Trophoblast cell (in vitro differentiated cells and primary cell): ENCODE results near the gene ADA.
A peak's percentile ranks its signal among the peaks of the same experiment; 100 is the strongest.

Experiments used
- DNase-seq, 2 donors: peaks; one replicate each; pipeline ENCODE4 v3.0.0-alpha.2; 2016
- H2AFZ ChIP-seq: 2 replicates; pipeline ENCODE4 v1.6.1; 2013; ENCODE audit warnings: low read length, moderate library complexity, mild to moderate bottlenecking; ENCODE audit not compliant: insufficient read depth, poor library complexity
- H2AK5ac ChIP-seq: 2 replicates; pipeline ENCODE4 v1.6.1; 2013; ENCODE audit warnings: mild to moderate bottlenecking, low read length
- H2BK120ac ChIP-seq: 2 replicates; pipeline ENCODE4 v1.6.1; 2013; ENCODE audit warnings: low read length, mild to moderate bottlenecking, moderate library complexity; ENCODE audit not compliant: insufficient read depth, poor library complexity
- H2BK12ac ChIP-seq: 2 replicates; pipeline ENCODE4 v1.6.1; 2013; ENCODE audit warnings: mild to moderate bottlenecking, low read length, moderate library complexity
- H2BK5ac ChIP-seq: 2 replicates; pipeline ENCODE4 v1.6.1; 2013; ENCODE audit warnings: low read length, low read depth, moderate library complexity, mild to moderate bottlenecking; ENCODE audit not compliant: poor library complexity
- H3K14ac ChIP-seq: 2 replicates; pipeline ENCODE4 v1.6.1; 2013; ENCODE audit warnings: mild to moderate bottlenecking, low read length
- H3K18ac ChIP-seq: 2 replicates; pipeline ENCODE4 v1.6.1; 2013; ENCODE audit warnings: mild to moderate bottlenecking, low read length
- H3K23ac ChIP-seq: 2 replicates; pipeline ENCODE4 v1.6.1; 2013; ENCODE audit warnings: low read length
- H3K27ac ChIP-seq: 2 replicates; pipeline ENCODE4 v1.5.1; 2013; ENCODE audit warnings: low read depth, mild to moderate bottlenecking, inconsistent platforms, low read length, moderate library complexity
- H3K27me3 ChIP-seq: 2 replicates; pipeline ENCODE4 v1.6.1; 2013; ENCODE audit warnings: inconsistent platforms, mild to moderate bottlenecking, low read length, moderate library complexity; ENCODE audit not compliant: insufficient read depth
- H3K36me3 ChIP-seq, 2 experiments: 1 replicate in 1 of 2; 2 replicates in 1 of 2; pipeline ENCODE4 v1.6.1; 2013; ENCODE audit warnings: low read length in 2 of 2, mild to moderate bottlenecking in 2 of 2, moderate library complexity in 1 of 2; ENCODE audit not compliant: insufficient read depth in 2 of 2, control insufficient read depth in 1 of 2
- H3K4ac ChIP-seq: 2 replicates; pipeline ENCODE4 v1.6.1; 2013; ENCODE audit warnings: low read depth, mild to moderate bottlenecking, low read length, moderate library complexity
- H3K4me1 ChIP-seq, 2 experiments: 1 replicate in 1 of 2; 2 replicates in 1 of 2; pipeline ENCODE4 v1.6.1; 2013; ENCODE audit warnings: low read length in 2 of 2, mild to moderate bottlenecking in 2 of 2, moderate library complexity in 1 of 2; ENCODE audit not compliant: insufficient read depth in 2 of 2, control insufficient read depth in 1 of 2
- H3K4me2 ChIP-seq: 2 replicates; pipeline ENCODE4 v1.6.1; 2013; ENCODE audit warnings: inconsistent platforms, mild to moderate bottlenecking, low read length, moderate library complexity
- H3K4me3 ChIP-seq: 2 replicates; pipeline ENCODE4 v1.5.1; 2013; ENCODE audit warnings: mild to moderate bottlenecking, low read depth, low read length, inconsistent platforms
- H3K79me1 ChIP-seq: one replicate; pipeline ENCODE4 v1.6.1; 2013; ENCODE audit warnings: low read length
- H3K79me2 ChIP-seq: 2 replicates; pipeline ENCODE4 v1.6.1; 2013; ENCODE audit warnings: low read length, mild to moderate bottlenecking; ENCODE audit not compliant: control insufficient read depth, insufficient read depth, poor library complexity
- H3K9ac ChIP-seq: 2 replicates; pipeline ENCODE4 v1.6.1; 2013; ENCODE audit warnings: mild to moderate bottlenecking, low read length
- H3K9me3 ChIP-seq: 2 replicates; pipeline ENCODE4 v1.6.1; 2013; ENCODE audit warnings: low read depth, mild to moderate bottlenecking, control low read depth, inconsistent platforms, low read length; ENCODE audit not compliant: insufficient read depth
- H4K12ac ChIP-seq: 2 replicates; pipeline ENCODE4 v1.6.1; 2013; ENCODE audit warnings: low read depth, mild to moderate bottlenecking, low read length, moderate library complexity
- H4K8ac ChIP-seq: 2 replicates; pipeline ENCODE4 v1.6.1; 2013; ENCODE audit warnings: low read depth, mild to moderate bottlenecking, low read length, moderate library complexity
- H4K91ac ChIP-seq: one replicate; pipeline ENCODE4 v1.6.1; 2013; ENCODE audit warnings: low read depth, mild to moderate bottlenecking, low read length, moderate library complexity
- WGBS: extraction: QIAGEN DNeasy Blood & Tissue Kit; methylation state at CpG from one replicate; pipeline ENCODE4 v1.1.7; 2013; ENCODE audit warnings: missing lambda C conversion rate; ENCODE audit not compliant: insufficient read length, insufficient coverage; ENCODE audit errors: extremely low coverage; 5-methylcytosine and 5-hydroxymethylcytosine counted together

The ADA gene

DNA sequence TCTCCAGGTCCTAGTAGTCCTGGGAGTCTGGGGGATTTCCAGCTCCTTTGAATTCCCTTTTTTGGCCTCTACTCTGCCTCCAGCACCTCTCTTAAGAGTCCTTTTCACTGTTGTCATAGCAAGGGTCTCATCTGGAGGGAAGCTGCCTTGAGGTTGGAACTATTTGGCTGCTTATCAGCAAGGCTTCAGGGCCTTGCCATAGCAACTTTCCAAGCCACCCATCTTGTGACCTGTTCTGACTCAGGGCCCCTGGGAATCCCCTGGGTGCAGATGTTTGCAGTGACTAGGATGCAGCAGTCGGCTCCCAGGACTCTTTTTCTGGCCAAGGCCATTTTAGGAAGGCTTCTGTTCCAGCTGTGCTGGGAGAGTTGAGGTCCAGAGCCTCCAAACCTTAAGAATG is 56.8 kb downstream of the ADA start:
- Histone ChIP-seq H3K79me2 (no peaks in the 10 kb centered on the region), H3K27ac (no peak overlapping the region), H3K4me2 (no peak overlapping the region), H4K8ac (no peak overlapping the region), H2BK120ac (no peak overlapping the region), H3K4me3 (no peak overlapping the region), H2BK5ac (no peak overlapping the region), H4K12ac (no peak overlapping the region), H3K4ac (no peak overlapping the region), H3K36me3 (no peaks in the 10 kb centered on the region), H2BK12ac (no peak overlapping the region), H3K79me1 (peaks cover 5% of the 10 kb centered on the region), H3K4me1 (peaks cover 3 to 7% of the 10 kb centered on the region in 2 experiments), H3K14ac (no peak overlapping the region), H3K9ac (no peak overlapping the region), H2AK5ac (no peak overlapping the region), H2AFZ (no peak overlapping the region), H3K23ac (no peak overlapping the region), H3K27me3 (no peaks in the 10 kb centered on the region), H3K18ac (no peak overlapping the region), H4K91ac (peak overlapping the region; percentile 15), H3K9me3 (no peaks in the 10 kb centered on the region)
- peak; percentile 87 to 88 for DNase-seq
- WGBS: no CpG with 5 or more reads among the region's 1 CpG

DNA sequence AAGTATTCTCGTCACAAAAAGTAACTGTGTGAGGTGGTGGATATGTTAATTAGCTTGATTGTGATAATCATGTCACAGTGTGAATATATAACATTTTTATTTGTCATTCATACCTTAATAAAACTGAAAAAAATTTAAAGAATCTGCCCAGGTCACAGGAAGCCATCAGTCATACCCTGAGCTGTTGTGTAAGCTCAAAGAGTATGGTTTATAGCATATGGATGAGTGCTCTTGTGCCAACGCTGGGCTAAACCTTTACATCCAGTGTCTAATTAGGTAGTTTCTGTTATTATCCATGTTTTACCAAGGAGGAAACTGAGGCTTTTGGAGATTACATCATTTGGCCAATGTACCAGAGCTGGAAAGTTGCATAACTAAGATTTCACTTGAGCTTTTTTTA is 57.7 kb downstream of the ADA start:
- no peaks in the 10 kb centered on the region for H3K9me3 ChIP-seq
- H3K79me2 ChIP-seq: no peaks in the 10 kb centered on the region
- no peak overlapping the region for H4K8ac ChIP-seq
- H3K36me3 ChIP-seq: no peaks in the 10 kb centered on the region
- H4K91ac ChIP-seq: no peak overlapping the region
- peaks cover 3 to 7% of the 10 kb centered on the region in 2 experiments for H3K4me1 ChIP-seq
- peaks cover 5% of the 10 kb centered on the region for H3K79me1 ChIP-seq
- no peak overlapping the region for H3K14ac ChIP-seq
- no peak overlapping the region for H4K12ac ChIP-seq
- H3K18ac ChIP-seq: no peak overlapping the region
- peak in 1 of 2 donors; percentile 50 for DNase-seq
- no peak overlapping the region for H3K23ac ChIP-seq
- H2BK5ac ChIP-seq: no peak overlapping the region
- H3K27me3 ChIP-seq: no peaks in the 10 kb centered on the region
- H3K4me3 ChIP-seq: no peak overlapping the region
- no peak overlapping the region for H3K4ac ChIP-seq
- no peak overlapping the region for H3K4me2 ChIP-seq
- no peak overlapping the region for H2BK12ac ChIP-seq
- no peak overlapping the region for H3K27ac ChIP-seq
- no peak overlapping the region for H2AFZ ChIP-seq
- no CpG with 5 or more reads among the region's 2 CpGs for WGBS
- no peak overlapping the region for H2AK5ac ChIP-seq
- H3K9ac ChIP-seq: no peak overlapping the region
- H2BK120ac ChIP-seq: no peak overlapping the region

DNA sequence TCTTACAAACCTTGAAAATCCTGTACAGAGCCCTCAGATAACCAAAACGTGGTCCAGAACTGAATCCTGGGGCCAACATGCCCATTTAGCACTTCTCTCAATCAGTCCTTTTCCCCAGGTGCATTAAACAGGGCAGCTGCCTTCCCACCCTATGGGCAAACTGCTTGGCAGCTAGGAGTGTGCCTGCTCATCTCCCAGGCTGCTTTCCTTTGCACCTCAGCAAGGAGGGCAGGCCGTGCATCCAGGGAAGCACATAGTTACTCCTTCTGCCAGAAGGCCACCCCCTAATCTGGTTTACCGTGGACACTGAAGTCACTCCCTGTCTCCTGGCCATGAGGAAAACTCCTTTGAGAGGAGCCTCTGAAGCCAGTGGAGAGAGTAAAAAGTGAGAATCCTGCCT is 59.1 kb downstream of the ADA start:
- no peak overlapping the region for H4K8ac ChIP-seq
- no peaks in the 10 kb centered on the region for H3K36me3 ChIP-seq
- H3K14ac ChIP-seq: no peak overlapping the region
- peaks cover 3% of the 10 kb centered on the region for H3K79me1 ChIP-seq
- peaks cover 0 to 7% of the 10 kb centered on the region in 2 experiments for H3K4me1 ChIP-seq
- no peak overlapping the region for H4K12ac ChIP-seq
- H3K27me3 ChIP-seq: no peaks in the 10 kb centered on the region
- H2AK5ac ChIP-seq: no peak overlapping the region
- H3K18ac ChIP-seq: no peak overlapping the region
- H2BK120ac ChIP-seq: no peak overlapping the region
- WGBS: no CpG with 5 or more reads among the region's 3 CpGs
- H3K9ac ChIP-seq: no peak overlapping the region
- H3K79me2 ChIP-seq: no peaks in the 10 kb centered on the region
- H3K27ac ChIP-seq: no peak overlapping the region
- H3K4me2 ChIP-seq: no peak overlapping the region
- no peak overlapping the region for H3K4me3 ChIP-seq
- no peak overlapping the region for H3K23ac ChIP-seq
- H3K4ac ChIP-seq: no peak overlapping the region
- no peak for DNase-seq
- no peak overlapping the region for H4K91ac ChIP-seq
- no peak overlapping the region for H2AFZ ChIP-seq
- H2BK12ac ChIP-seq: no peak overlapping the region
- H2BK5ac ChIP-seq: no peak overlapping the region
- H3K9me3 ChIP-seq: no peaks in the 10 kb centered on the region

DNA sequence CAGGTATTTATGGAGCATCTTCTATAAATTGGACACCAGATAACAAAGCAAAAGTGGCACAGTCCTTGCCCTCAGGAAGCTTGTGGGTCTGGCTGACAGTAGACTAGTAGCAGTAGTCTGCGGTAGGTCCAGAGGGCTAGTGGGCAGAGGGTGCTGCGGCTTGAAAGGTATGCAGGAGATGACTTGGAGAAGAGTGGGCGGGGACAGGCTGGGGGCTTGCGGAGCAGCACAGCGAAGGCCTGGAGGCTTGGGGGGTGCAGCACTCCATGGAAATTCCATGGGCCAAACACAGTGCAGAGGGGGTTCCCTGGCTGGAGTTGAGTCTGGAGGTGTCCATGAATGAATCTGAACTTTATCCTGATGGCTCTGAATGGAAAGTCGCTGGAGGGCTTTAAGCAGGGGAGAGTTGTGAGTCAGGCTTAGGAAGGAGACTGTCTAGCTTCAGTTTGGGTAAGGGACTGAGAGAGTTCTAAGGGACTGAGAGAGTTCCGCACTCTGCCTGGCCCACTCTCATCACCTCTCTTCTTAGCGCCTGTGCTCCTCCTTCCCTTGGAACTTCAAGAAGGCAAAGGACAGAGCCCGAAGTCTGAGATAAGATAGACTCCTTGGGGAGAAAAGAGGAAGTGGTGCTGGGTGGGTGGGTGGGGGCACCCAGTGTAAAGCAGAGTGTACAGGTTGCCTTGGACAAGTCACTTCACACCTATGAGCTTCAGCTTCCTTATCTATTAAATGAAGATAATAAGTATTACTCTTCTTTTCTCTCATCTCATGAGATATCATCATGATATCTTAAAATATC is 60.3 kb downstream of the ADA start:
- no CpG with 5 or more reads among the region's 9 CpGs for WGBS

More for the DNA sequence above, 60.3 kb downstream of the ADA start:
- Histone ChIP-seq H2BK5ac (no peak overlapping the region), H3K27ac (no peak overlapping the region), H3K18ac (no peak overlapping the region), H2BK120ac (no peak overlapping the region), H3K4me1 (peaks cover 0 to 7% of the 10 kb centered on the region in 2 experiments), H4K91ac (no peak overlapping the region), H3K36me3 (no peaks in the 10 kb centered on the region), H3K27me3 (no peaks in the 10 kb centered on the region), H4K8ac (no peak overlapping the region), H3K14ac (no peak overlapping the region), H3K79me2 (no peaks in the 10 kb centered on the region), H3K4me3 (no peak overlapping the region), H3K79me1 (peaks cover 3% of the 10 kb centered on the region), H3K4ac (no peak overlapping the region), H4K12ac (no peak overlapping the region), H3K9ac (no peak overlapping the region), H3K9me3 (no peaks in the 10 kb centered on the region), H2AFZ (no peak overlapping the region), H3K4me2 (no peak overlapping the region), H3K23ac (no peak overlapping the region), H2AK5ac (no peak overlapping the region), H2BK12ac (no peak overlapping the region)
- peak in 1 of 2 donors; percentile 15 for DNase-seq
